Colonic mucosa (tissue), 4 donors: ENCODE data around the gene RPUSD4. TPM values are rescaled to one million over a fixed set of nuclear protein-coding genes. Genes with fewer than 3 reads are reported as not detected.

Experiments
- DNase-seq: peaks from one replicate; pipeline ENCODE4 v3.0.0-alpha.2; 2020
- H3K27ac ChIP-seq: fragments of 200-600 bp; one replicate; pipeline ENCODE4 v1.8.0; 2021
- H3K27me3 ChIP-seq: fragments of 200-600 bp; one replicate; pipeline ENCODE4 v1.8.0; 2021
- H3K36me3 ChIP-seq: fragments of 200-600 bp; one replicate; pipeline ENCODE4 v1.8.0; 2021
- H3K4me1 ChIP-seq: fragments of 200-600 bp; one replicate; pipeline ENCODE4 v1.8.0; 2021; ENCODE audit warnings: mild to moderate bottlenecking
- H3K4me3 ChIP-seq: fragments of 200-600 bp; one replicate; pipeline ENCODE4 v1.8.0; 2021
- H3K9ac ChIP-seq, 2 donors: one replicate each; pipeline ENCODE4 v1.7.0; 2013; ENCODE audit warnings: control low read depth in 2 of 2, low read depth in 2 of 2, low read length in 2 of 2
- H3K9me3 ChIP-seq: fragments of 200-600 bp; one replicate; pipeline ENCODE4 v1.8.0; 2021
- intact Hi-C: fragments of 100-400 bp; cut with DNase I; formaldehyde crosslinking; loops from one replicate; pipeline ENCODE4 v1.14.1; 2022
- total RNA-seq, 2 donors: library from RNA; stranded (reverse); fragmentation: NEBNext Ultra II Directional in 1 of 2; extraction: Animal tissue kit (Norgen Biotek cat#: 25700) in 1 of 2; gene quantifications; one replicate each; pipeline ENCODE4 v1.2.1, GENCODE V29; 2021
- TF ChIP-seq, protein P1 (sequence below): fragments of 200-600 bp; IDR thresholded peaks from one replicate; pipeline ENCODE4 v1.8.0; 2022; ENCODE audit warnings: antibody characterized with exemption, mild to moderate bottlenecking
- donor health status: healthy.
- donor health status: DM: no; HTN: no; CAD: no.
- donor health status: DM: no; HTN: no; CAD: no.

RPUSD4 gene
- total RNA-seq, 2 donors from 2014 or later = 14.4 to 25.1 TPM

- intact Hi-C loops = no loop called here
- H3K27ac ChIP-seq = no peak overlapping the region
- no peak for DNase-seq
- no peaks in the 10 kb centered on the region for H3K36me3 ChIP-seq
- H3K9ac ChIP-seq = no peak overlapping the region
- H3K4me1 ChIP-seq = no peaks in the 10 kb centered on the region
- H3K9me3 ChIP-seq = no peaks in the 10 kb centered on the region
- no peaks in the 10 kb centered on the region for H3K27me3 ChIP-seq
- TF ChIP-seq, protein P1, sequence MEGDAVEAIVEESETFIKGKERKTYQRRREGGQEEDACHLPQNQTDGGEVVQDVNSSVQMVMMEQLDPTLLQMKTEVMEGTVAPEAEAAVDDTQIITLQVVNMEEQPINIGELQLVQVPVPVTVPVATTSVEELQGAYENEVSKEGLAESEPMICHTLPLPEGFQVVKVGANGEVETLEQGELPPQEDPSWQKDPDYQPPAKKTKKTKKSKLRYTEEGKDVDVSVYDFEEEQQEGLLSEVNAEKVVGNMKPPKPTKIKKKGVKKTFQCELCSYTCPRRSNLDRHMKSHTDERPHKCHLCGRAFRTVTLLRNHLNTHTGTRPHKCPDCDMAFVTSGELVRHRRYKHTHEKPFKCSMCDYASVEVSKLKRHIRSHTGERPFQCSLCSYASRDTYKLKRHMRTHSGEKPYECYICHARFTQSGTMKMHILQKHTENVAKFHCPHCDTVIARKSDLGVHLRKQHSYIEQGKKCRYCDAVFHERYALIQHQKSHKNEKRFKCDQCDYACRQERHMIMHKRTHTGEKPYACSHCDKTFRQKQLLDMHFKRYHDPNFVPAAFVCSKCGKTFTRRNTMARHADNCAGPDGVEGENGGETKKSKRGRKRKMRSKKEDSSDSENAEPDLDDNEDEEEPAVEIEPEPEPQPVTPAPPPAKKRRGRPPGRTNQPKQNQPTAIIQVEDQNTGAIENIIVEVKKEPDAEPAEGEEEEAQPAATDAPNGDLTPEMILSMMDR = no peak
- H3K4me3 ChIP-seq = no peak overlapping the region
These were observed 55.9 kb downstream of the RPUSD4 start for GRCh38 chr11:126155402-126156187.

- intact Hi-C loops = no loop called here
These were observed 56.8 kb downstream of the RPUSD4 start for GRCh38 chr11:126154691-126155090.

GRCh38 chr11:126153972-126154371 lies 57.5 kb downstream of the RPUSD4 start:
- Histone ChIP-seq H3K27me3 (no peaks in the 10 kb centered on the region), H3K4me1 (no peaks in the 10 kb centered on the region), H3K9me3 (no peaks in the 10 kb centered on the region), H3K36me3 (no peaks in the 10 kb centered on the region), H3K9ac (no peak overlapping the region), H3K27ac (no peak overlapping the region), H3K4me3 (no peak overlapping the region)
- DNase-seq = no peak
- intact Hi-C loops = no loop called here
- TF ChIP-seq, protein P1 = no peak

More at GRCh38 chr11:126154691-126155090, 56.8 kb downstream of the RPUSD4 start:
- Histone ChIP-seq H3K4me1 (no peaks in the 10 kb centered on the region), H3K4me3 (no peak overlapping the region), H3K27ac (no peak overlapping the region), H3K27me3 (no peaks in the 10 kb centered on the region), H3K9ac (no peak overlapping the region), H3K9me3 (no peaks in the 10 kb centered on the region), H3K36me3 (no peaks in the 10 kb centered on the region)
- TF ChIP-seq, protein P1 = no peak
- no peak for DNase-seq

GRCh38 chr11:126153006-126153405 lies 58.4 kb downstream of the RPUSD4 start:
- no peak overlapping the region for H3K4me3 ChIP-seq
- no peak for DNase-seq
- H3K9me3 ChIP-seq = no peaks in the 10 kb centered on the region
- no peaks in the 10 kb centered on the region for H3K27me3 ChIP-seq
- H3K9ac ChIP-seq = no peak overlapping the region
- H3K36me3 ChIP-seq = no peaks in the 10 kb centered on the region
- no peak overlapping the region for H3K27ac ChIP-seq
- H3K4me1 ChIP-seq = no peaks in the 10 kb centered on the region
- intact Hi-C loops = no loop called here
- TF ChIP-seq, protein P1 = no peak

DNA sequence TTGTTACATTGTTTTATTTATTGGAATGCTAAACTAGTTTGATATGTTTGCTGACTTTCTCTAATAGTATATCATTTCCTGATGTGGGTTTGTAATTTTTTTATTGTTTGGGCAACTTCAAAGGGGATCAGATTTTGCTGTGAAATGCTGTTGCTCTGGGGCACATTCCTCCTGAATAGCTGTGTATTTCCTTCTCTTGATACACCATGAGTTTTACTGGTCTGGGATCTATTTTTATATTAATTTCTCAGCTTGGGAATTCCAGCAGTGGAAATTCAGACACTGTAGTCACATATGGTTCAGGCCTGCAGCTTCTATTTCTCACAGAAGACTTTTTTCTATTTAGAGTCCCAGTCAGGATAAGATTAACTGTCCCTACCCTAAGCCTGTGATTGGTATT lies 58.9 kb downstream of the RPUSD4 start:
- Histone ChIP-seq H3K27me3 (no peaks in the 10 kb centered on the region), H3K9me3 (no peaks in the 10 kb centered on the region), H3K36me3 (no peaks in the 10 kb centered on the region), H3K27ac (no peak overlapping the region), H3K9ac (no peak overlapping the region), H3K4me3 (no peak overlapping the region), H3K4me1 (no peaks in the 10 kb centered on the region)
- TF ChIP-seq, protein P1 = no peak
- DNase-seq = no peak
- intact Hi-C loops = no loop called here
